T-cell (primary cell): ENCODE data around the gene PPDPF. TPM values are rescaled to one million over a fixed set of nuclear protein-coding genes. Genes with fewer than 3 reads are reported as not detected.

Source experiments
- ATAC-seq, 4 experiments: fragments of 200-7000 bp in 3 of 4; fragments of 150-1000 bp in 1 of 4; cut with Tn5 transposase; replicated peaks in 1 of 4; 1 replicate in 3 of 4; 2 replicates in 1 of 4; pipeline ENCODE4 v1.10.0; 2021; ENCODE audit warnings: moderate library complexity in 3 of 4, mild to moderate bottlenecking in 2 of 4, moderate number of reproducible peaks in 1 of 4
- CTCF ChIA-PET, 2 donors: fragments of 300-600 bp; sonication (Branson Sonifier 250); formaldehyde crosslinking; loops; one replicate each; lab custom pipeline; 2022; ENCODE audit warnings: antibody characterized with exemption in 2 of 2; lab: Charles Lee
- POLR2A ChIA-PET, 2 donors: fragments of 300-600 bp; sonication (Branson Sonifier 250); formaldehyde crosslinking; loops; one replicate each; lab custom pipeline; 2022; ENCODE audit warnings: antibody characterized with exemption in 2 of 2; lab: Charles Lee
- DNase-seq, 35 experiments: peaks; one replicate each; pipeline versions ENCODE4 v3.0.0 to v3.0.0-alpha.2; 2013 to 2023
- H3K27ac ChIP-seq: one replicate; pipeline ENCODE4 v1.5.1; 2013; ENCODE audit warnings: low read length
- H3K27me3 ChIP-seq, 2 experiments: replicated peaks in 1 of 2; 1 replicate in 1 of 2; 2 replicates in 1 of 2; pipeline versions ENCODE4 v1.6.1 to v1.7.0; 2013; ENCODE audit warnings: low read length in 1 of 2, mixed read lengths in 1 of 2; ENCODE audit not compliant: control insufficient read depth in 2 of 2, insufficient read depth in 2 of 2; ENCODE audit errors: extremely low read depth in 1 of 2
- H3K36me3 ChIP-seq, 2 donors: 1 replicate in 1 of 2; 2 replicates in 1 of 2; pipeline versions ENCODE4 v1.6.1 to v1.7.0; 2013; ENCODE audit warnings: low read length in 1 of 2; ENCODE audit not compliant: control insufficient read depth in 2 of 2, insufficient read depth in 1 of 2; ENCODE audit errors: extremely low read depth in 1 of 2
- H3K4me1 ChIP-seq, 2 experiments: 1 replicate in 1 of 2; 2 replicates in 1 of 2; pipeline versions ENCODE4 v1.6.1 to v1.7.0; 2013; ENCODE audit warnings: low read length in 2 of 2, mixed read lengths in 1 of 2; ENCODE audit not compliant: insufficient read depth in 2 of 2, control insufficient read depth in 1 of 2; ENCODE audit errors: extremely low read depth in 1 of 2
- H3K4me3 ChIP-seq, 2 donors: 1 replicate in 1 of 2; 2 replicates in 1 of 2; pipeline versions ENCODE4 v1.5.1 to v1.7.0; 2013; ENCODE audit warnings: mild to moderate bottlenecking in 2 of 2, low read length in 1 of 2, moderate library complexity in 1 of 2; ENCODE audit not compliant: control insufficient read depth in 1 of 2; ENCODE audit errors: extremely low read depth in 1 of 2
- H3K9me3 ChIP-seq: 2 replicates; pipeline ENCODE4 v1.7.0; 2013
- H3K27ac Mint-ChIP-seq, 2 donors: one replicate each; pipeline ENCODE4 v1.8.0; 2020 to 2021; ENCODE audit warnings: mild to moderate bottlenecking in 2 of 2, mixed read lengths in 2 of 2
- H3K27me3 Mint-ChIP-seq, 2 donors: one replicate each; pipeline ENCODE4 v1.8.0; 2021 to 2022; ENCODE audit warnings: mixed read lengths in 2 of 2
- H3K36me3 Mint-ChIP-seq: one replicate; pipeline ENCODE4 v1.8.0; 2021; ENCODE audit warnings: mixed read lengths
- H3K4me1 Mint-ChIP-seq, 3 donors: one replicate each; pipeline ENCODE4 v1.8.0; 2020 to 2022; ENCODE audit warnings: mixed read lengths in 3 of 3, mild to moderate bottlenecking in 1 of 3
- H3K4me3 Mint-ChIP-seq, 3 donors: one replicate each; pipeline ENCODE4 v1.8.0; 2020 to 2022; ENCODE audit warnings: mild to moderate bottlenecking in 3 of 3, mixed read lengths in 3 of 3, moderate library complexity in 3 of 3
- H3K9me3 Mint-ChIP-seq, 3 donors: one replicate each; pipeline ENCODE4 v1.8.0; 2020 to 2022; ENCODE audit warnings: mixed read lengths in 3 of 3
- whole genome bisulfite sequencing: methylation state at CpG from one replicate; pipeline ENCODE4 v1.1.5; 2013; ENCODE audit warnings: missing lambda C conversion rate; ENCODE audit not compliant: insufficient coverage; 5-methylcytosine and 5-hydroxymethylcytosine counted together
- total RNA-seq, 35 experiments: library from RNA in 6 of 35; stranded (reverse) in 6 of 35; fragments of 120-200 nt in 1 of 35; gene quantifications; one replicate each; pipeline versions ENCODE4 v1.2.1 to v1.2.4 and lab custom pipeline; 2013 to 2026

PPDPF gene
- total RNA-seq, 5 donors from 2014 or later (not counting 1 experiment from before 2014, with no cell fraction given) = 147 to 320 (median 300) TPM

- Histone ChIP-seq H3K27ac (no peak overlapping the region), H3K9me3 (no peaks in the 10 kb centered on the region), H3K27me3 (peaks cover 0 to 9% of the 10 kb centered on the region in 2 experiments), H3K36me3 (peaks cover 11 to 32% of the 10 kb centered on the region in 2 donors), H3K4me3 (no peak overlapping the region), H3K4me1 (peaks cover 3 to 39% of the 10 kb centered on the region in 2 experiments)
- H3K27me3 Mint-ChIP-seq = no peaks in the 10 kb centered on the region
- no peak overlapping the region for H3K4me3 Mint-ChIP-seq
- ChIA-PET POLR2A (no interaction called here), CTCF (no interaction called here)
- DNase-seq = no peak
- no peak overlapping the region for H3K27ac Mint-ChIP-seq
- H3K9me3 Mint-ChIP-seq = no peaks in the 10 kb centered on the region
- WGBS = 95% methylated on average over 43 of the region's 43 CpGs
- H3K4me1 Mint-ChIP-seq = peaks cover 15 to 30% (median 23%) of the 10 kb centered on the region in 3 donors
- no peak for ATAC-seq
- H3K36me3 Mint-ChIP-seq = peaks cover 7% of the 10 kb centered on the region
Measured at GRCh38 chr20:63565699-63566335, 45.3 kb downstream of the PPDPF start.

- H3K36me3 ChIP-seq = peaks cover 11 to 25% of the 10 kb centered on the region in 2 donors
- Mint-ChIP-seq H3K4me3 (peak overlapping the region in 1 of 3 donors; percentile 73), H3K27ac (no peak overlapping the region), H3K27me3 (no peaks in the 10 kb centered on the region), H3K9me3 (no peaks in the 10 kb centered on the region), H3K4me1 (peaks cover 15 to 30% (median 23%) of the 10 kb centered on the region in 3 donors), H3K36me3 (peaks cover 7% of the 10 kb centered on the region)
- ATAC-seq = no peak
- POLR2A ChIA-PET = no interaction called here
- WGBS = 94% methylated on average over 36 of the region's 46 CpGs
- H3K27ac ChIP-seq = no peak overlapping the region
- CTCF ChIA-PET = no interaction called here
- H3K4me1 ChIP-seq = peaks cover 3 to 39% of the 10 kb centered on the region in 2 experiments
- no peak overlapping the region for H3K4me3 ChIP-seq
- no peaks in the 10 kb centered on the region for H3K9me3 ChIP-seq
- no peak for DNase-seq
- H3K27me3 ChIP-seq = peaks cover 0 to 9% of the 10 kb centered on the region in 2 experiments
Measured at GRCh38 chr20:63566395-63567135, 46.0 kb downstream of the PPDPF start.

- H3K36me3 ChIP-seq = peaks cover 7 to 25% of the 10 kb centered on the region in 2 donors
- Mint-ChIP-seq H3K4me1 (peaks cover 15 to 30% (median 23%) of the 10 kb centered on the region in 3 donors), H3K36me3 (peaks cover 7% of the 10 kb centered on the region), H3K27me3 (no peaks in the 10 kb centered on the region), H3K9me3 (no peaks in the 10 kb centered on the region), H3K27ac (no peak overlapping the region), H3K4me3 (peak overlapping the region in 1 of 3 donors; percentile 73)
- peaks cover 0 to 13% of the 10 kb centered on the region in 2 experiments for H3K27me3 ChIP-seq
- peak in 2 of 35 experiments; percentile 28 to 40 for DNase-seq
- WGBS = 68% methylated on average over 13 of the region's 22 CpGs
- POLR2A ChIA-PET = no interaction called here
- H3K4me1 ChIP-seq = peaks cover 3 to 43% of the 10 kb centered on the region in 2 experiments
- CTCF ChIA-PET = no interaction called here
- peak in 2 of 4 experiments; percentile 1 to 4 for ATAC-seq
- H3K4me3 ChIP-seq = peak overlapping the region in 1 of 2 donors; percentile 47
- peak overlapping the region; percentile 12 for H3K27ac ChIP-seq
- H3K9me3 ChIP-seq = no peaks in the 10 kb centered on the region
Measured at GRCh38 chr20:63567136-63567385, 46.5 kb downstream of the PPDPF start.

GRCh38 chr20:63567386-63568169 is 47.0 kb downstream of the PPDPF start:
- peak; percentile 51 to 67 (median 60) for ATAC-seq
- H3K27ac ChIP-seq = peak overlapping the region; percentile 47
- POLR2A ChIA-PET = no interaction called here
- DNase-seq = peak in 32 of 35 experiments; percentile 18 to 70 (median 47)
- Mint-ChIP-seq H3K36me3 (peaks cover 7% of the 10 kb centered on the region), H3K9me3 (no peaks in the 10 kb centered on the region), H3K27me3 (no peaks in the 10 kb centered on the region), H3K27ac (peak overlapping the region; percentile 16 to 49), H3K4me1 (peaks cover 15 to 30% (median 23%) of the 10 kb centered on the region in 3 donors), H3K4me3 (peak overlapping the region; percentile 56 to 73 (median 69))
- peaks cover 3 to 26% of the 10 kb centered on the region in 2 donors for H3K36me3 ChIP-seq
- H3K9me3 ChIP-seq = no peaks in the 10 kb centered on the region
- WGBS = 27% methylated on average over 31 of the region's 37 CpGs
- H3K27me3 ChIP-seq = peaks cover 0 to 14% of the 10 kb centered on the region in 2 experiments
- H3K4me3 ChIP-seq = peak overlapping the region; percentile 35 to 47
- H3K4me1 ChIP-seq = peaks cover 3 to 48% of the 10 kb centered on the region in 2 experiments
- CTCF ChIA-PET = no interaction called here

- Histone ChIP-seq H3K4me3 (peak overlapping the region; percentile 35 to 47), H3K9me3 (no peaks in the 10 kb centered on the region), H3K27ac (peak overlapping the region; percentile 29), H3K36me3 (peaks cover 5 to 23% of the 10 kb centered on the region in 2 donors), H3K4me1 (peaks cover 3 to 56% of the 10 kb centered on the region in 2 experiments), H3K27me3 (peaks cover 0 to 21% of the 10 kb centered on the region in 2 experiments)
- Mint-ChIP-seq H3K4me1 (peaks cover 15 to 30% (median 23%) of the 10 kb centered on the region in 3 donors), H3K27ac (peak overlapping the region; percentile 16 to 49), H3K4me3 (peak overlapping the region; percentile 56 to 73 (median 69)), H3K9me3 (no peaks in the 10 kb centered on the region), H3K27me3 (no peaks in the 10 kb centered on the region), H3K36me3 (peaks cover 7% of the 10 kb centered on the region)
- DNase-seq (peak in 1 of 35 experiments; percentile 24), ATAC-seq (peak; percentile 27 to 49 (median 38))
- ChIA-PET POLR2A (no interaction called here), CTCF (interaction anchor here in 1 of 2 donors (0.5 kb wide), 1 partner anchor 213 kb away, joined by 3 read pairs; no protein-coding TSS in a partner anchor)
- 23% methylated on average over 39 of the region's 43 CpGs for WGBS
Measured at GRCh38 chr20:63568170-63568981, 47.8 kb downstream of the PPDPF start.
